Measurements from ENCODE around the gene DRD5. TPM values are rescaled to one million over a fixed set of nuclear protein-coding genes. Genes with fewer than 3 reads are reported as not detected.

The DRD5 gene
- total and polyA plus RNA-seq, 10 of the 15 experiments (the other 5 are each of a cell fraction or from before 2014, with no cell fraction given) = not detected

DNA sequence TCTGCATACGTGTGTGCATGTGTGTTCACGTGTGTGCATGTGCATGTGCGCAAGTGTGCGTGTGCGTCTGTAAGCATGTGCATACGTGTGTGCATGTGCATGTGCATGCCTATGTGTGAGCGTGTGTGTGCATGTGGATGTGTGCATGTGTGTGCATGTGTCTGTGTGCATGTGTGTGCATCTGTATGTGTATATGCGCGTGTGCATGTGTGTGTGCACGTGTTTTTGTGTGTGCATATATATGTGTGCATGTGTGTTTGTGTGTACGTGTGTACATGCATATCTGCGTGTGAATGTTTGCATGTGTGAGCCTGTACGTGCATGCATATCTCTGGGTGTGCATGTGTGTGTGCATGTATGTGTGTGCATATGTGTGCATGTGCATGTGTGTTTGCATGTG, 35.7 kb upstream of the DRD5 start:
- in situ Hi-C loops (cut with MboI) (no loop called here), intact Hi-C loops (cut with micrococcal nuclease; ENCODE audit: unreplicated experiment) (no loop called here)
- no TSS peak for BruUV-seq (replicated peaks)
- H2AFZ ChIP-seq (ENCODE audit: control insufficient read depth, low read depth, low read length) = no peak overlapping the region
- H3K79me2 ChIP-seq (ENCODE audit: control insufficient read depth, insufficient read depth, low read length) = no peaks in the 10 kb centered on the region
- no peak overlapping the region for H3K4me2 ChIP-seq (ENCODE audit: control insufficient read depth, insufficient read depth)
- no peaks in the 10 kb centered on the region for H3K27me3 ChIP-seq (replicated peaks in 1 of 2; ENCODE audit: control insufficient read depth in 2 of 2, insufficient read depth in 2 of 2, low read length in 1 of 2)
- DNase-seq (ENCODE audit: low read depth, low spot score) (no peak), FAIRE-seq (no peak), ATAC-seq (no peak)
- SMC1A ChIA-PET (ENCODE audit: uncharacterized antibody, unreplicated experiment) = no interaction called here
- no peak overlapping the region for H3K27ac ChIP-seq (ENCODE audit: control insufficient read depth, insufficient read depth)
- TF ChIP-seq BCL3 (IDR thresholded peaks at IDR 0.05; ENCODE audit: borderline replicate concordance, insufficient read depth, low read depth, low read length, poor library complexity, severe bottlenecking) (peak; percentile 87), DPF2 (IDR thresholded peaks at IDR 0.05) (no peak), SUPT20H (IDR thresholded peaks at IDR 0.05; ENCODE audit: borderline replicate concordance, control insufficient read depth, low read depth, low read length) (no peak), SMAD5 (IDR thresholded peaks at IDR 0.05; ENCODE audit: low read depth) (no peak), BCL11A (IDR thresholded peaks at IDR 0.05; ENCODE audit: low read depth, low read length) (no peak)
- RAD21 ChIA-PET (ENCODE audit: unreplicated experiment) = no interaction called here
- CTCF ChIA-PET = no interaction called here
- WGBS (ENCODE audit: insufficient coverage, insufficient replicate concordance, low lambda C conversion rate, missing lambda C conversion rate) = 64% methylated on average over 13 of the region's 13 CpGs
- H3K9ac ChIP-seq (ENCODE audit: control insufficient read depth, insufficient read depth, low read length) = no peak overlapping the region
- POLR2A ChIA-PET = no interaction called here
- no peak overlapping the region for H3K4me3 ChIP-seq
- no peaks in the 10 kb centered on the region for H4K20me1 ChIP-seq (ENCODE audit: control insufficient read depth, insufficient read depth)
- no peaks in the 10 kb centered on the region for H3K4me1 ChIP-seq (ENCODE audit: control insufficient read depth, insufficient read depth, low read length)
- H3K36me3 ChIP-seq (ENCODE audit: control insufficient read depth in 2 of 2, insufficient read depth in 2 of 2, low read length in 1 of 2) = no peaks in the 10 kb centered on the region
- H3K9me3 ChIP-seq (replicated peaks; ENCODE audit: control insufficient read depth, insufficient read depth, low read length) = no peaks in the 10 kb centered on the region; the same call in 2 of the 3 replicates

DNA sequence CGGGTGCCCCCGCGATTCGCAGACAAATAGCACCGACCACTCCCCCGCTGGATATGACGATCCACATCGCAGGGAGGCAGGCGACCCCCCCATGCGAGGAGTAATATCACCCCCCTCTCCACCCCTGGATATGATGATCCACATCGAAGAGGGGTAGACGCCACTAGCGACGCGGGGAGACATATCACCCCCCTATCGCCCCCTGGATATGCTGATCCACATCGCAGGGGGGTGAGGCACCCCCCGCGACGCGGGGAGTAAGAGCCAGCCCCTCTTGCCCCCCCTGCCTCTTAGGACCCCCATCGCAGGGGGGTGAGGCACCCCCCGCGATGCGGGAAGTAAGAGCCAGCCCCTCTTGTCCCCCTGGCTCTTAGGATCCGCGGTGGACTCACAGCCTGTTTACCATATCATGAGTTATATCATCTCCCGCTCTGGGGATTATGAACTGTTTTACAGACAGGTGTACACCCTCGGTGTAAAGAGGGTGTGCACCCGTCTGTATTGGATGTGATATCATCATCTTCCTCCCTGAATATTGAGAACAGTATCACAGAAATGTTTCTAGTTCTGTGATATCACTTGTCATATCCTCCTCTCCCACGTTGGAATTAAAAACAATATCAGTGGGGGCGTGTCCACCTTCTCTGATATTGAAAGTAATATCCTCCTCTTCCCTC, 22.7 kb upstream of the DRD5 start:
- POLR2A ChIA-PET = no interaction called here
- intact Hi-C loops (cut with micrococcal nuclease; ENCODE audit: unreplicated experiment) = no loop called here
- no peak for FAIRE-seq

More for the DNA sequence above, 22.7 kb upstream of the DRD5 start:
- no peaks in the 10 kb centered on the region for H4K20me1 ChIP-seq (ENCODE audit: control insufficient read depth, insufficient read depth)
- RAD21 ChIA-PET (ENCODE audit: unreplicated experiment) = no interaction called here
- H3K27ac ChIP-seq (ENCODE audit: control insufficient read depth, insufficient read depth) = no peak overlapping the region
- no peak overlapping the region for H3K4me3 ChIP-seq
- no peak overlapping the region for H3K4me2 ChIP-seq (ENCODE audit: control insufficient read depth, insufficient read depth)
- no peak for ATAC-seq
- H3K4me1 ChIP-seq (ENCODE audit: control insufficient read depth, insufficient read depth, low read length) = no peaks in the 10 kb centered on the region
- no peak overlapping the region for H3K9ac ChIP-seq (ENCODE audit: control insufficient read depth, insufficient read depth, low read length)
- TF ChIP-seq YBX1 (IDR thresholded peaks at IDR 0.05) = no peak
- no peak for TF ChIP-seq CREM (IDR thresholded peaks at IDR 0.05; ENCODE audit: low read depth)
- TF ChIP-seq IKZF2 (IDR thresholded peaks at IDR 0.05) = no peak
- no peak for TF ChIP-seq MEF2B (IDR thresholded peaks at IDR 0.05; ENCODE audit: partially characterized antibody, poor library complexity, severe bottlenecking)
- no peak for TF ChIP-seq ZNF207 (IDR thresholded peaks at IDR 0.05; ENCODE audit: borderline replicate concordance)
- no peak for DNase-seq (ENCODE audit: low read depth, low spot score)
- H3K27me3 ChIP-seq (replicated peaks in 1 of 2; ENCODE audit: control insufficient read depth in 2 of 2, insufficient read depth in 2 of 2, low read length in 1 of 2) = no peaks in the 10 kb centered on the region
- SMC1A ChIA-PET (ENCODE audit: uncharacterized antibody, unreplicated experiment) = no interaction called here
- H3K79me2 ChIP-seq (ENCODE audit: control insufficient read depth, insufficient read depth, low read length) = no peaks in the 10 kb centered on the region
- H2AFZ ChIP-seq (ENCODE audit: control insufficient read depth, low read depth, low read length) = no peak overlapping the region
- in situ Hi-C loops (cut with MboI) = no loop called here
- 59% methylated on average over 32 of the region's 32 CpGs for WGBS (ENCODE audit: insufficient coverage, insufficient replicate concordance, low lambda C conversion rate, missing lambda C conversion rate)
- BruUV-seq (replicated peaks) = no TSS peak
- no peaks in the 10 kb centered on the region for H3K9me3 ChIP-seq (replicated peaks; ENCODE audit: control insufficient read depth, insufficient read depth, low read length)
- H3K36me3 ChIP-seq (ENCODE audit: control insufficient read depth in 2 of 2, insufficient read depth in 2 of 2, low read length in 1 of 2) = no peaks in the 10 kb centered on the region
- CTCF ChIA-PET = no interaction called here

All from GM12878 (cell line).